Psoas muscle (tissue), 8 donors: ENCODE measurements around the gene RBM27. TPM values are rescaled to one million over a fixed set of nuclear protein-coding genes. Genes with fewer than 3 reads are reported as not detected.
A peak's percentile ranks its signal among the peaks of the same experiment; 100 is the strongest.
"Not testable (repeated sequence)": the region's sequence is repeated elsewhere in the genome, so short reads cannot be mapped to it uniquely, and the experiment has no call there.

Source experiments
- ATAC-seq, 4 donors: fragments of 200-7000 bp; cut with Tn5 transposase; one replicate each; pipeline ENCODE4 v1.9.1; 2020; ENCODE audit warnings: moderate library complexity in 3 of 4, mild to moderate bottlenecking in 2 of 4
- DNase-seq, 2 donors: peaks; one replicate each; pipeline ENCODE4 v3.0.0-alpha.2; 2020
- H3K27ac ChIP-seq: fragments of 200-600 bp; one replicate; pipeline ENCODE4 v1.8.0; 2022
- H3K27me3 ChIP-seq, 3 donors: fragments of 200-600 bp in 1 of 3; one replicate each; pipeline versions ENCODE4 v1.6.1 to v1.8.0; 2013 to 2022; ENCODE audit warnings: low read length in 2 of 3, mild to moderate bottlenecking in 2 of 3, moderate library complexity in 1 of 3; ENCODE audit not compliant: insufficient read depth in 3 of 3
- H3K36me3 ChIP-seq, 2 donors: fragments of 200-600 bp in 1 of 2; one replicate each; pipeline versions ENCODE4 v1.6.1 to v1.8.0; 2013 to 2022; ENCODE audit warnings: low read depth in 1 of 2, mild to moderate bottlenecking in 1 of 2, moderate library complexity in 1 of 2; ENCODE audit not compliant: insufficient read depth in 1 of 2
- H3K4me1 ChIP-seq: fragments of 200-600 bp; one replicate; pipeline ENCODE4 v1.8.0; 2022
- H3K4me3 ChIP-seq: fragments of 200-600 bp; one replicate; pipeline ENCODE4 v1.8.0; 2022; ENCODE audit warnings: mild to moderate bottlenecking
- H3K9me3 ChIP-seq: fragments of 200-600 bp; one replicate; pipeline ENCODE4 v1.8.0; 2022
- CTCF ChIP-seq: fragments of 200-600 bp; IDR thresholded peaks from one replicate; pipeline ENCODE4 v1.8.0; 2022; ENCODE audit warnings: antibody characterized with exemption
- WGBS, 3 donors: extraction: QIAGEN DNeasy Blood & Tissue Kit; methylation state at CpG; one replicate each; pipeline versions ENCODE4 v1.1.6 to v1.1.7; 2013; 5-methylcytosine and 5-hydroxymethylcytosine counted together
- intact Hi-C, 2 donors: fragments of 100-400 bp; cut with DNase I; formaldehyde crosslinking; loops; one replicate each; pipeline versions ENCODE4 v1.11.0 to v1.14.2; 2022
- polyA plus RNA-seq, 3 donors: library from polyadenylated mRNA; stranded (reverse); fragments of 200-250 nt; gene quantifications; one replicate each; pipeline ENCODE4 v1.2.3, GENCODE V29; 2013
- total RNA-seq, 4 donors: library from RNA; stranded (reverse); fragmentation: NEBNext Ultra II Directional in 2 of 4; extraction: Animal tissue kit (Norgen Biotek cat#: 25700) in 2 of 4; gene quantifications; one replicate each; pipeline versions ENCODE4 v1.2.1 to v1.2.4, GENCODE V29; 2021 to 2023
- donor health status: healthy with polysubstance abuse.
- donor health status: DM: no; HTN: no; CAD: no; lungs with moderate emphysema.
- donor health status: Bipolar disorder and iron deficiency.
- donor health status: healthy.
- donor health status: DM: yes; HTN: yes; CAD: no.
- donor health status: DM: no; HTN: no; CAD: no.
- donor health status: DM: no; HTN: no; CAD: no.
- donor health status: DM: yes; HTN: yes; CAD: no.

Gene RBM27
- total and polyA plus RNA-seq, 7 donors: 5.7 to 17.0 (median 11.4) TPM

- no peaks in the 10 kb centered on the region for H3K36me3 ChIP-seq
- no peaks in the 10 kb centered on the region for H3K27me3 ChIP-seq
- ATAC-seq (peak in 1 of 4 donors; percentile 71), DNase-seq (no peak)
- 67 to 86% (median 80%) methylated on average over 2 of the region's 2 CpGs for WGBS, 3 donors
- TF ChIP-seq CTCF: no peak
- no peaks in the 10 kb centered on the region for H3K9me3 ChIP-seq
- no peak overlapping the region for H3K27ac ChIP-seq
- H3K4me1 ChIP-seq: peaks cover 62% of the 10 kb centered on the region
- H3K4me3 ChIP-seq: no peak overlapping the region
- intact Hi-C loops: no loop called here
Measured at GRCh38 chr5:146209714-146210113, 6.3 kb downstream of the RBM27 start.

GRCh38 chr5:146210810-146211209, 7.4 kb downstream of the RBM27 start:
- H3K27me3 ChIP-seq, intact Hi-C loops, H3K4me3 ChIP-seq, H3K27ac ChIP-seq, ATAC-seq, H3K9me3 ChIP-seq, H3K36me3 ChIP-seq, DNase-seq: not testable (repeated sequence)
- 94 to 98% (median 96%) methylated on average over 11 to 13 of the region's 13 CpGs for WGBS, 3 donors
- peaks cover 51% of the 10 kb centered on the region for H3K4me1 ChIP-seq

GRCh38 chr5:146213210-146213826, 9.9 kb downstream of the RBM27 start:
- no peaks in the 10 kb centered on the region for H3K36me3 ChIP-seq
- no peaks in the 10 kb centered on the region for H3K9me3 ChIP-seq
- H3K4me3 ChIP-seq: no peak overlapping the region
- H3K27ac ChIP-seq: no peak overlapping the region
- no peak for TF ChIP-seq CTCF
- DNase-seq (no peak), ATAC-seq (no peak)
- H3K27me3 ChIP-seq: no peaks in the 10 kb centered on the region
- intact Hi-C loops: no loop called here
- 62 to 68% (median 66%) methylated on average over 4 of the region's 4 CpGs for WGBS, 3 donors
- peaks cover 32% of the 10 kb centered on the region for H3K4me1 ChIP-seq

GRCh38 chr5:146214881-146215280, 11.5 kb downstream of the RBM27 start:
- intact Hi-C loops, H3K27me3 ChIP-seq, H3K27ac ChIP-seq, DNase-seq, H3K9me3 ChIP-seq, H3K4me3 ChIP-seq, ATAC-seq: not testable (repeated sequence)
- peaks cover under 1 to 11% of the 10 kb centered on the region in 2 donors for H3K36me3 ChIP-seq
- 90 to 100% (median 94%) methylated on average over 5 of the region's 5 CpGs for WGBS, 3 donors
- H3K4me1 ChIP-seq: peaks cover 19% of the 10 kb centered on the region

GRCh38 chr5:146218168-146218567, 14.8 kb downstream of the RBM27 start:
- H3K9me3 ChIP-seq: no peaks in the 10 kb centered on the region
- TF ChIP-seq CTCF: no peak
- no peak overlapping the region for H3K27ac ChIP-seq
- peaks cover 12% of the 10 kb centered on the region for H3K4me1 ChIP-seq
- H3K36me3 ChIP-seq: peaks cover 2 to 27% of the 10 kb centered on the region in 2 donors
- no peak overlapping the region for H3K4me3 ChIP-seq
- H3K27me3 ChIP-seq: no peaks in the 10 kb centered on the region
- DNase-seq (no peak), ATAC-seq (no peak)
- intact Hi-C loops: no loop called here
- WGBS, 3 donors: 72 to 86% (median 82%) methylated on average over 2 of the region's 2 CpGs

GRCh38 chr5:146219243-146219642, 15.8 kb downstream of the RBM27 start:
- no peak for DNase-seq
- no peak overlapping the region for H3K27ac ChIP-seq
- intact Hi-C loops: no loop called here
- H3K4me3 ChIP-seq: no peak overlapping the region
- no peaks in the 10 kb centered on the region for H3K9me3 ChIP-seq
- peaks cover 2% of the 10 kb centered on the region for H3K4me1 ChIP-seq
- TF ChIP-seq CTCF: no peak
- peaks cover 2 to 38% of the 10 kb centered on the region in 2 donors for H3K36me3 ChIP-seq
- no peaks in the 10 kb centered on the region for H3K27me3 ChIP-seq
- ATAC-seq: no peak
